NCI-H526 (cell line): ENCODE results near the gene ATP5F1D.

Experiments used
- DNase-seq, 2 experiments: peaks; one replicate each; lab custom pipeline; 2025; lab: John Stamatoyannopoulos, UW

ATP5F1D gene

GRCh38 chr19:1270213-1270853 lies 28.8 kb downstream of the ATP5F1D start:
- DNase-seq = no peak

DNA sequence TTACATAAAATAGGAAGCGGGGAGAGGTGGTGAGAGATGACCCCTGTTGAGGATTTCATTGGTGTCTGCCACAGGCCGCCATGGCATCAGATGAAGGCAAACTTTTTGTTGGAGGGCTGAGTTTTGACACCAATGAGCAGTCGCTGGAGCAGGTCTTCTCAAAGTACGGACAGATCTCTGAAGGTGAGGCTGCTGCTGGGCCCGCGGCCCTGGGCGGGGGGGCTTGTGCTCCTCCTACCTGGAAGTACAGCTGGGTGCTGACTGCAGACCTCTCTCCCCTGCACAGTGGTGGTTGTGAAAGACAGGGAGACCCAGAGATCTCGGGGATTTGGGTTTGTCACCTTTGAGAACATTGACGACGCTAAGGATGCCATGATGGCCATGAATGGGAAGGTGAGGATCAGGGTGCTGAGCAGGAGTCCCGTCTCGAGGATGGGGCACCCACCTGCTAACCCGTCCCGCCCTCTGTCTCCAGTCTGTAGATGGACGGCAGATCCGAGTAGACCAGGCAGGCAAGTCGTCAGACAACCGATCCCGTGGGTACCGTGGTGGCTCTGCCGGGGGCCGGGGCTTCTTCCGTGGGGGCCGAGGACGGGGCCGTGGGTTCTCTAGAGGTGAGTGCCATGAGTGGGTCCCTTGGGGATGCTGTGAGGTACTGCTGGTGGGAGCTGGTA lies 29.4 kb downstream of the ATP5F1D start:
- no peak for DNase-seq

GRCh38 chr19:1271528-1272422 lies 30.2 kb downstream of the ATP5F1D start:
- DNase-seq = no peak

- no peak for DNase-seq
Observed at GRCh38 chr19:1272423-1273262, 31.1 kb downstream of the ATP5F1D start.

- no peak for DNase-seq
Observed at GRCh38 chr19:1273263-1274041, 31.9 kb downstream of the ATP5F1D start.

DNA sequence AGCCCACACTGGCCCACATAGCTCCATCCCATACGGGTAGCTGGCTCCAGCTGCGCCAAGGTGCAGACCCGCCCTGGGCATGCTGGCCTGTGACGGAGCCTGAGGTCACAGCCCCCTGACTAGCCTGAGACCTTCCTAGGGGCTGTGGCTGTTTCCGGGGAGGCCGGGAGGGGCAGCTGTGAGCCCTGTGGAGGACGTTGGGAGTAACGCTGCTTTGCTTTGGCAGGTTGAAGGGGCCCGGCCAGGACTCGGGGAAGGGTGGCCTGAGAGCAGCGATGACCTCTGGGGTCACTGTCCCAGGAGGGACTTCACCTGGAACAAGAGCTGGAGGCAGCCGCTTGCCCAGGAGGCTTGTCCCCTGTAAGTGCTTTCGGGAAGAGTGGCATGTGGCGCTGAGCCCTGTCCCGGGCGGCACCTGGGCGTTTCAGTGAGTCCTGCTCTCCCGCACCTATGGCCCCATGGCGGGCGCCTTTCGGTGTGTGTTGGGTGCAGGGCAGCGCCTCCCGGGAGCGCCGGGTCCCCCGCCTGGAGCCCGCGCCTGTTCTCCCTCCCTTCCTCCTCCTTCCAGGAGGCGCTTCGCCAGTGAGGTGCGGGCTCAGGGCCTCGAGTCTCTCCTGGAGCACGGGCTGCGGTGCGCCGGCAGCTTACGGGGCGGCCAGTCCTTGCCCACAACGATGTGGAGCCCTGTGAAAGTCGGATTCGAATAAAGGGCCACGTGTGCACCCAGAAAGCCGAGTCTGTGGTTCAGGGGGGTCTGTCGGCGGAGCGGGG lies 32.7 kb downstream of the ATP5F1D start:
- no peak for DNase-seq

DNA sequence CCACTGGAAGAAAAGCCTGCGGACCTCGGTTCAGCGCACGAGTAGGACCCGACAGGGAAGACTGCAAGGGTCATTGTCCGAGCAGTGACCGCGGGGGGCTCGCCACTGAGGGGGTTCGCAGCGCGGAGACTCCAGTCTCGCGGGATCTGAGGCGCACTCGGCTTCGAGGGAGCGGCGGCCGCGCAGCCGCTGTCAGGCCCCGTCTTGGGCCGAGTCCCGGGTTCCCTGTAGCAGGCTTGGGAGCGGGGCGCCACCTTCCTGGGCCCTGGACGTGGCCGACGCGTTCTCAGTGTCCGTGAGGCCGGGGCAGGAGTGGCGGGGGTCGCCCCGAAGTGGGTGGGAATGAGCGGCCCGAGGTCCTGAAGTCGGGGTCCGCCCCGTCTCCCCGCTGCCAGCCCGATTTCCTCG lies 33.3 kb downstream of the ATP5F1D start:
- peak in 1 of 2 experiments; percentile 49 for DNase-seq

GRCh38 chr19:1275260-1275975 lies 33.9 kb downstream of the ATP5F1D start, which contains the start of gene FAM174C:
Gene FAM174C (plus strand): TSS chr19:1275530. CDS start chr19:1275550, 20 bp downstream.
- DNase-seq = peak; percentile 84 to 95

DNA sequence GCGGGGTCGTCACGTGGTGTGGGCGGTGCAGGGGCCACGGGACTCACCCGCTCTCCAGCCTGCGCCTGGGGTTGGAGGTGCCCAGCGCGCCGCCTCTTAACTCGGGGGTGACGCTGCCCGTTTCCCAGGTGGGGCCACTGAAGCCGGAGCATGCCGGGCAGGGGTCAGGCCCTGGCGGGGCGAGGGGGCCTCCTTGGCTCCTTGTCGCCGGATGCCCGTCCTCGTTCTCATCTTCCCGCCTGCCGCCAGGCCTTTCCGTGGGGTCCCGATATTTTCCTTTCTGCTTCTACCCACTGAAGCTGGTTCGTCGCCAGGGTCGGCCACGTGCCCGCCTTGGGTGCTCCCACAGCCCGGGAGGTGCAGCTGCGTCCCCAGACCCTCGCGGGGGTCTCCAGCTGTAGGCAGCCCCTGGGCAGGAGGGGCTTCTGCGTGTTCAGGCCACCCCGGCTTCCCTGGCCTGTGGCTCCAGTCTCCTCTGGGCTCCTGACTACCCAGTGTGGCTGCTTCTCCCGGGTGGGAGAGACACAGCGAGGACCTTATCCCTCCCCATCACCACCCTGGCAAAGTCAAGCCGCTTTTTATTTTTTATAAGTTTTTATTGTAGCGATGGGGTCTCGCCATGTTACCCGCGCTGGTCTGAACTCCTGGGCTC lies 34.6 kb downstream of the ATP5F1D start:
- no peak for DNase-seq

- DNase-seq = no peak
Observed at GRCh38 chr19:1276628-1277022, 35.1 kb downstream of the ATP5F1D start.

- no peak for DNase-seq
Observed at GRCh38 chr19:1277061-1277460, 35.5 kb downstream of the ATP5F1D start.

- no peak for DNase-seq
Observed at GRCh38 chr19:1278074-1278473, 36.5 kb downstream of the ATP5F1D start.

GRCh38 chr19:1278713-1279660 lies 37.4 kb downstream of the ATP5F1D start:
- DNase-seq = no peak

GRCh38 chr19:1279782-1280341 lies 38.3 kb downstream of the ATP5F1D start:
- DNase-seq = peak; percentile 37 to 74

DNA sequence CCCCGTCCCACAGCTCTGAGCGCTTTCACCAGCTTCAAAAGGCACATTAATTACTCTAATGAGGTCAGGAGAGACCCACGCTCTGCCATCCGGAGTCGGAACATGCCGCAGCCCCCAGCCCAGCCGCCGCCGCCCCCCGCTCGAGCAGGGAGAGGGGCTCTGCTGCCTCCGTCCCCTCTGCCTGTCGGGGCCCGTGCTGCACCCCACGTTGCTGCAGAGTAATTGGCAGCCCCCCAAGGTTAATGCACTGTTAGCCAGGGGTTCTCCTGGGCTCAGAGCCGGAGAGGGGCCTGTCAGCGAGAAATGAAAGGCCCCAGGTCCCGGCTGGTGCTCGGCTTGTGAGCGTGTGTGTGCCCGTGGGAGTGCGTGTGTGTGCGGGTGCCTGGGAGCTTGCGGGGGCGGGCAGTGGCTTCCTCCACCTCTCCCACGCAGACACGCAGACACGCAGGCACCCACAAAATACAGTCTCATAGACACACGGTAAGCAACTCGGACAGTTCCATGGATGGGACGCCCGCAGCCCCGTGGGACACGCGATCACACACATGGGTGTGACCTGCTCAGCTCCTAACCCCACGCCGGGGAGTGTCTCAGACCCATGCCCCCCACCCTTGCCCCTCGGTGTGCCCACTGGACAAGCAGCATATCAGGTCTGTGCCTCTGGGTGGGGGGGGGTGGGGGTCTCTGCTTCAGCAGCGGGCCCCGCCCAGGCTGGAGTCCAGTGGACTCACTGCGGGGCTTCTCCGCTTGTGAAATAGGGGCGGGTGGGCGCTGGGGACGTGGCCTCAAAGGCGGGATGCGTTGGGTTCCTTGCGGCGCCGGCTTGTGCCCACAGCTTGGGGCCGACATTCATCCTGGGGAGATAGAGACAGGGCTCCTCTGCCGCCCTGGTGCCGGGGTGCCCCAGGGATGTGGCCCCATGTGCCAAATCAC lies 39.4 kb downstream of the ATP5F1D start:
- no peak for DNase-seq

GRCh38 chr19:1281569-1282287 lies 40.2 kb downstream of the ATP5F1D start:
- DNase-seq = no peak
